ENCODE measurements around the gene SGSM2.

DNA sequence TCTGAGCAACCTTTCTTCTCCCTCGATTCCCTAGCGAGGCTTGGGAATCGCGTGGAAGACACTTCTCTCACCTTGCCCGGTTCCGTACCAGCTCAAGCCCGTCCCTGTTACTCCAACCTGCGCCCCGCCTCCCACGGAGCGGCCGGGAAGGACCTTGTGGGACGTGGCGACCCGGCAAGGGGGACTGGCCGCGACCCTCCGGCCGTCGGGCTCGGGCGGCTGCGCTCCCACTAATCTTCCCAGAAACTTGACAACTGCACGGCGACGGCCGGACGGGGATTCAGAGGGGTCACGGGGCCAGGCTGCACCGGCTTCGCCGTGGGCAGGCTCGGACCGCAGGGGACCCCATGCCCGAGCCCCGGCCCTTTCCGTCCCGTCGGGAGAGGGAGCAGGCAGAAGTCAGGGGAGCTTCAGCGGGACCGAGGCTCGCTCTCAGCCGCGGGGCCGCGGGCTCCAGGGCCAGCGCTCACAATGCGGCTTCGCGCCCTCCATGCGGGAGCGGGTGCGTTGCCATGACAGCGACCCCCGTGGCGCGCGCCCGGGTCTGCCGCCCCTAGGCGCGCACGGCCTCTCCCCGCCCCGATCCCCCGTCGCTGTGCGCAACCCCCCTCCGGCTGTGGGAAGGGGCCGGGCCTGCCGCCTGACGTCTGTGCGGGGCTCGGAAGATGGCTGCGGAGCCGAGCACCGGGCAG is at the start of gene SGSM2:
- TF ChIP-seq, protein P1, sequence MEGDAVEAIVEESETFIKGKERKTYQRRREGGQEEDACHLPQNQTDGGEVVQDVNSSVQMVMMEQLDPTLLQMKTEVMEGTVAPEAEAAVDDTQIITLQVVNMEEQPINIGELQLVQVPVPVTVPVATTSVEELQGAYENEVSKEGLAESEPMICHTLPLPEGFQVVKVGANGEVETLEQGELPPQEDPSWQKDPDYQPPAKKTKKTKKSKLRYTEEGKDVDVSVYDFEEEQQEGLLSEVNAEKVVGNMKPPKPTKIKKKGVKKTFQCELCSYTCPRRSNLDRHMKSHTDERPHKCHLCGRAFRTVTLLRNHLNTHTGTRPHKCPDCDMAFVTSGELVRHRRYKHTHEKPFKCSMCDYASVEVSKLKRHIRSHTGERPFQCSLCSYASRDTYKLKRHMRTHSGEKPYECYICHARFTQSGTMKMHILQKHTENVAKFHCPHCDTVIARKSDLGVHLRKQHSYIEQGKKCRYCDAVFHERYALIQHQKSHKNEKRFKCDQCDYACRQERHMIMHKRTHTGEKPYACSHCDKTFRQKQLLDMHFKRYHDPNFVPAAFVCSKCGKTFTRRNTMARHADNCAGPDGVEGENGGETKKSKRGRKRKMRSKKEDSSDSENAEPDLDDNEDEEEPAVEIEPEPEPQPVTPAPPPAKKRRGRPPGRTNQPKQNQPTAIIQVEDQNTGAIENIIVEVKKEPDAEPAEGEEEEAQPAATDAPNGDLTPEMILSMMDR (IDR thresholded peaks at IDR 0.05) = no peak
- TF ChIP-seq EP300 (IDR thresholded peaks at IDR 0.05) (no peak), POLR2AphosphoS5 (IDR thresholded peaks at IDR 0.05) (peak; percentile 47), POLR2A (IDR thresholded peaks at IDR 0.05) (no peak)

Measured in gastroesophageal sphincter (tissue), 3 donors.